Upper lobe of right lung (tissue), 1 donor: ENCODE measurements around the gene SMO. TPM values are rescaled to one million over a fixed set of nuclear protein-coding genes. Genes with fewer than 3 reads are reported as not detected.

ENCODE experiments used
- ATAC-seq: fragments of 200-7000 bp; cut with Tn5 transposase; one replicate; pipeline ENCODE4 v1.9.1; 2020; ENCODE audit warnings: mild to moderate bottlenecking, moderate library complexity
- DNase-seq: peaks from one replicate; pipeline ENCODE4 v3.0.0-alpha.2; 2020
- H3K27ac ChIP-seq: fragments of 200-600 bp; one replicate; pipeline ENCODE4 v1.8.0; 2022
- H3K27me3 ChIP-seq: fragments of 200-600 bp; one replicate; pipeline ENCODE4 v1.8.0; 2022; ENCODE audit warnings: mild to moderate bottlenecking
- H3K36me3 ChIP-seq: fragments of 200-600 bp; one replicate; pipeline ENCODE4 v1.8.0; 2022
- H3K4me1 ChIP-seq: fragments of 200-600 bp; one replicate; pipeline ENCODE4 v1.8.0; 2022
- H3K4me3 ChIP-seq: fragments of 200-600 bp; one replicate; pipeline ENCODE4 v1.8.0; 2022; ENCODE audit warnings: mild to moderate bottlenecking
- H3K9me3 ChIP-seq: fragments of 200-600 bp; one replicate; pipeline ENCODE4 v1.8.0; 2022
- intact Hi-C: fragments of 100-400 bp; cut with DNase I; formaldehyde crosslinking; loops from one replicate; pipeline ENCODE4 v1.11.0; 2022
- total RNA-seq: library from RNA; stranded (reverse); fragmentation: NEBNext Ultra II Directional; extraction: Animal tissue kit (Norgen Biotek cat#: 25700); gene quantifications from one replicate; pipeline ENCODE4 v1.2.1, GENCODE V29; 2021
- TF ChIP-seq, protein P1 (sequence below): fragments of 200-600 bp; IDR thresholded peaks from one replicate; pipeline ENCODE4 v1.8.0; 2022; ENCODE audit warnings: antibody characterized with exemption
- donor health status: DM: no; HTN: yes; CAD: no; lungs with severe emphysema.

The SMO gene
- total RNA-seq, 1 donor from 2014 or later: 4.0 TPM

DNA sequence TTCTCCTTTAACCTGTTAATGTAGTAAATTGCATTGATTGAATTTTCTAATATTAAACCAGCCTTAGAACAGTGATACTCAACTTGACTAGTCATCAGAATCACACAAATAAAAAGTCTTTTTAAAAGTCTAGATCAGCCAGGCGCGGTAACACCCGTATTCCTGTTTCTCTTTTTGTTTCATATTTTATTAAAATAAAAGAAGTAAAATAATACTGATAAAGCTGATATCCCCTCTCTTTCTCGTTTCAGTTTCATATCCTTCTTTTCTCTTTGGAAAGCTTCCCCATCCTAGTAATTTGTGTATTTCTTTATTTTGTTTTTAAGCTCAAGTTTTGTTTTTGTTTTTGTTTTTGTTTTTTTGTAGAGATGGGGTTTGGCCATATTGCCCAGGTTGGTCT, 9.3 kb downstream of the SMO start:
- ATAC-seq: no peak
- no peak overlapping the region for H3K27ac ChIP-seq
- no peaks in the 10 kb centered on the region for H3K4me1 ChIP-seq
- no peaks in the 10 kb centered on the region for H3K9me3 ChIP-seq
- H3K4me3 ChIP-seq: no peak overlapping the region
- TF ChIP-seq, protein P1, sequence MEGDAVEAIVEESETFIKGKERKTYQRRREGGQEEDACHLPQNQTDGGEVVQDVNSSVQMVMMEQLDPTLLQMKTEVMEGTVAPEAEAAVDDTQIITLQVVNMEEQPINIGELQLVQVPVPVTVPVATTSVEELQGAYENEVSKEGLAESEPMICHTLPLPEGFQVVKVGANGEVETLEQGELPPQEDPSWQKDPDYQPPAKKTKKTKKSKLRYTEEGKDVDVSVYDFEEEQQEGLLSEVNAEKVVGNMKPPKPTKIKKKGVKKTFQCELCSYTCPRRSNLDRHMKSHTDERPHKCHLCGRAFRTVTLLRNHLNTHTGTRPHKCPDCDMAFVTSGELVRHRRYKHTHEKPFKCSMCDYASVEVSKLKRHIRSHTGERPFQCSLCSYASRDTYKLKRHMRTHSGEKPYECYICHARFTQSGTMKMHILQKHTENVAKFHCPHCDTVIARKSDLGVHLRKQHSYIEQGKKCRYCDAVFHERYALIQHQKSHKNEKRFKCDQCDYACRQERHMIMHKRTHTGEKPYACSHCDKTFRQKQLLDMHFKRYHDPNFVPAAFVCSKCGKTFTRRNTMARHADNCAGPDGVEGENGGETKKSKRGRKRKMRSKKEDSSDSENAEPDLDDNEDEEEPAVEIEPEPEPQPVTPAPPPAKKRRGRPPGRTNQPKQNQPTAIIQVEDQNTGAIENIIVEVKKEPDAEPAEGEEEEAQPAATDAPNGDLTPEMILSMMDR: no peak
- DNase-seq: no peak
- intact Hi-C loops: no loop called here
- H3K36me3 ChIP-seq: no peaks in the 10 kb centered on the region
- no peaks in the 10 kb centered on the region for H3K27me3 ChIP-seq

DNA sequence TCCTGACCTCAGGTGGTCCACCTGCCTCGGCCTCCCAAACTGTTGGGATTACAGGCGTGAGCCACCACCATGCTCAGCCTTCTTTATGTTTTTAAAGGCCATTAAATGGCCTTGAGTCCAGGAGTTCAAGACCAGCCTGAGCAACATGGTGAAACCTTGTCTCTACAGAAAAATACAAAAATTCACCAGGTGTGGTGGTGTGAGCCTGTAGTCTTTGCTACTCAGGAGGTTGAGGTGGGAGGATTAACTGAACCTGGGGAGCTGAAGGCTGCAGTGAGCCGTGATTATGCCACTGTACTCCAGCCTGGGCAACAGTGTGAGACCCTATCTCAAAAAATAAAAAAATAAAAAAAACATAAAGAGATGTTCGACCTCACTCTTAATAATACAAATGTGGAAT, 11.0 kb downstream of the SMO start:
- intact Hi-C loops: no loop called here
- Histone ChIP-seq H3K4me3 (no peak overlapping the region), H3K4me1 (no peaks in the 10 kb centered on the region), H3K9me3 (no peaks in the 10 kb centered on the region), H3K27me3 (no peaks in the 10 kb centered on the region), H3K27ac (no peak overlapping the region), H3K36me3 (no peaks in the 10 kb centered on the region)
- DNase-seq: no peak
- TF ChIP-seq, protein P1: no peak
- no peak for ATAC-seq

DNA sequence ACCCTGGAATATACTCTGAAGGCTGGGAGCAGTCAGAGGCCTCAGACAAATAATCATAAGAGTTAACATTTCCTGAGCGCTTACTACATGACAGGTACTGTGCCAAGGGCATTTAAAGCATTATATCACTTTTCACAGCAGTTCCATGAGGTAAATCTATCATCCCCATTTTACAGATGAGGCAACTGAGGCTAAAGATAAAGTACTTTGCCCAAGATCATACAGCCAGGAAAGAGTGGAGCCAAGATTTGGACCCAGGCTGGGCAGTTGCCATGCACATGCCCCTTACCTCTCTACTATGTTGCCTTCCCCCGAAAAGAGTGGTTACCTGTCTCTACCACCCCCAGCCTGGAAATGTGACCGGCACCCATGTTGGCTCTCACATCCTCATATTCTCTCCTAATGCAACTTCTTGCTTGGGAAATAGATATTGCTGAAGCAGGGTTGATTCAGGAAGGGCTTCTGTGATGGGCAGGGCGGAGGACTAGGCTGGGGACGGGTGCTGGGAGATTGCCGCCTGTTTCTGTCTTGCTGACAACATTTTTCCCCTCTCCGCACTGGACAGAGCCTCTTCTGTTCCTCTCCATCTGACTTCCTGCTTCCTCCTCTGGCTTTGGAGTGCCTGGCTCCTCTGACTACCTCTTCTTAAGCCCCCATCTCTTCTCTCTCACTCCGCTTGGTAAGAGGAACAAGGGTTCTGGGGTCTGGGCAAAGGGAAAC, 13.8 kb downstream of the SMO start:
- Histone ChIP-seq H3K27me3 (no peaks in the 10 kb centered on the region), H3K27ac (no peak overlapping the region), H3K4me3 (no peak overlapping the region), H3K9me3 (no peaks in the 10 kb centered on the region), H3K36me3 (no peaks in the 10 kb centered on the region), H3K4me1 (no peaks in the 10 kb centered on the region)
- ATAC-seq (peak; percentile 65), DNase-seq (no peak)
- intact Hi-C loops: no loop called here
- TF ChIP-seq, protein P1: no peak

DNA sequence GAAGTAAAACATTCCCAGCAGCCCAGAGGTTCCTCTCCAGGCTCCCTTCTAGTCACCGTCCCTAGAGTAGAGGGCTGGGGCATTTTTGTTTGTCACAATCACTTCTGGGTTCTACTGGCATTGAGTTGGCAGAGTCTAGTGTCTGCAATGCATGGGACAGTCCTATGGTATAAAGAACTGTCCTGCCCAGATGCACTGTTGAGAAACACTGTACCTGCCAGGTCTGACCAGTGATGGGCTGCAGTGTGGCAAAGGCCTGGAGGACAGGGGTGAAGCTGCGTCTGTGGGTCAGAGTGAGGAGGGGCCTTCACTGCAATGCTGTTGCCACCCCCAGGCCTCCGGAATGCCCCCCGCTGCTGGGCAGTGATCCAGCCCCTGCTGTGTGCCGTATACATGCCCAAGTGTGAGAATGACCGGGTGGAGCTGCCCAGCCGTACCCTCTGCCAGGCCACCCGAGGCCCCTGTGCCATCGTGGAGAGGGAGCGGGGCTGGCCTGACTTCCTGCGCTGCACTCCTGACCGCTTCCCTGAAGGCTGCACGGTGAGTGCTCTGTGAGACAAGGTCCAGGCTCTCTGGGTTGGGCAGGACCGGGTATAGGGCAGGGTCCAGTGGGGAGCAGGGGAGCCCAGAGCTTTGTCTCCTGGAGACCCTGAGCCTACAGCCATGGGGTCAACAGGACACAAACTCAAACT, 14.8 kb downstream of the SMO start:
- TF ChIP-seq, protein P1: no peak

DNA sequence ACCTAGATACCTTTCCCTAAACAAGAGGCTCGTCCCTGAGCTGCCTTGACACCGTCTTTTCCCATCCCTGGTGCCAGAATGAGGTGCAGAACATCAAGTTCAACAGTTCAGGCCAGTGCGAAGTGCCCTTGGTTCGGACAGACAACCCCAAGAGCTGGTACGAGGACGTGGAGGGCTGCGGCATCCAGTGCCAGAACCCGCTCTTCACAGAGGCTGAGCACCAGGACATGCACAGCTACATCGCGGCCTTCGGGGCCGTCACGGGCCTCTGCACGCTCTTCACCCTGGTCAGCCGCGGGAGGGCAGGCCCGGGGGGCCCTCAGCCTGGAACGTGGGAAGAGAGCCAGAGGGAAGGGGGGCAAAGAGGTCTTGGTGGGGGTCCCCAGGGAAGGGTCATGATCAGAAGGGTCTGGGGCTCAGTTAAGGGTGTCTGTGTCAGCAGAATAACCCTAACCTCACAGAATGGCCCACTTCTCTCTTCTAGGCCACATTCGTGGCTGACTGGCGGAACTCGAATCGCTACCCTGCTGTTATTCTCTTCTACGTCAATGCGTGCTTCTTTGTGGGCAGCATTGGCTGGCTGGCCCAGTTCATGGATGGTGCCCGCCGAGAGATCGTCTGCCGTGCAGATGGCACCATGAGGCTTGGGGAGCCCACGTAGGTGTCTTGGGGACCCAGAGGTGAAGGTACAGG, 16.8 kb downstream of the SMO start:
- intact Hi-C loops: no loop called here
- TF ChIP-seq, protein P1: no peak
- no peaks in the 10 kb centered on the region for H3K4me1 ChIP-seq

More for the DNA sequence above, 14.8 kb downstream of the SMO start:
- H3K9me3 ChIP-seq: no peaks in the 10 kb centered on the region
- H3K4me3 ChIP-seq: no peak overlapping the region
- intact Hi-C loops: no loop called here
- no peaks in the 10 kb centered on the region for H3K27me3 ChIP-seq
- DNase-seq: no peak
- no peaks in the 10 kb centered on the region for H3K36me3 ChIP-seq
- H3K27ac ChIP-seq: no peak overlapping the region
- H3K4me1 ChIP-seq: no peaks in the 10 kb centered on the region
- ATAC-seq: peak; percentile 15

More for the DNA sequence above, 16.8 kb downstream of the SMO start:
- Histone ChIP-seq H3K27ac (no peak overlapping the region), H3K9me3 (no peaks in the 10 kb centered on the region), H3K36me3 (no peaks in the 10 kb centered on the region), H3K27me3 (no peaks in the 10 kb centered on the region), H3K4me3 (no peak overlapping the region)
- DNase-seq: no peak
- ATAC-seq: no peak
